HepG2 (cell line): ENCODE results near the gene LANCL1. TPM values are rescaled to one million over a fixed set of nuclear protein-coding genes. Genes with fewer than 3 reads are reported as not detected.

Experiments
- BCL6 ChIP-seq: IDR thresholded peaks from 2 replicates; pipeline ENCODE4 v1.6.1; 2016; ENCODE audit warnings: missing genetic modification reagents, missing compliant biosample characterization
- JUN ChIP-seq: sonication (generic); formaldehyde crosslinking; IDR thresholded peaks from 2 replicates; pipeline ENCODE4 v1.4.0; 2020; ENCODE audit warnings: mild to moderate bottlenecking, missing genetic modification reagents
- NPAS2 ChIP-seq: sonication (generic); formaldehyde crosslinking; IDR thresholded peaks from 2 replicates; pipeline ENCODE4 v1.8.0; 2022; ENCODE audit warnings: mild to moderate bottlenecking, missing genetic modification reagents, borderline replicate concordance
- NR3C1 ChIP-seq: sonication (generic); formaldehyde crosslinking; IDR thresholded peaks from 2 replicates; pipeline ENCODE4 v1.4.0; 2020; ENCODE audit warnings: missing genetic modification reagents
- REPIN1 ChIP-seq: sonication (generic); formaldehyde crosslinking; IDR thresholded peaks from 2 replicates; pipeline ENCODE4 v1.8.0; 2022; ENCODE audit warnings: missing genetic modification reagents, low read depth, mild to moderate bottlenecking, borderline replicate concordance
- ZFP82 ChIP-seq: sonication (generic); formaldehyde crosslinking; IDR thresholded peaks from 2 replicates; pipeline ENCODE4 v1.5.1; 2020; ENCODE audit warnings: mild to moderate bottlenecking, missing genetic modification reagents, borderline replicate concordance
- ZNF101 ChIP-seq: sonication (generic); formaldehyde crosslinking; IDR thresholded peaks from 2 replicates; pipeline ENCODE4 v1.4.0; 2020; ENCODE audit warnings: mild to moderate bottlenecking, low read depth, missing genetic modification reagents, borderline replicate concordance
- ZNF224 ChIP-seq: sonication (generic); formaldehyde crosslinking; IDR thresholded peaks from 2 replicates; pipeline ENCODE4 v1.5.0; 2020; ENCODE audit warnings: mild to moderate bottlenecking, missing genetic modification reagents
- ZNF260 ChIP-seq: sonication (generic); formaldehyde crosslinking; IDR thresholded peaks from 2 replicates; pipeline ENCODE4 v1.4.0; 2020; ENCODE audit warnings: missing genetic modification reagents, low read depth, mild to moderate bottlenecking, borderline replicate concordance
- ZNF382 ChIP-seq: sonication (generic); formaldehyde crosslinking; IDR thresholded peaks from 2 replicates; pipeline ENCODE4 v1.5.0; 2020; ENCODE audit warnings: missing genetic modification reagents, mild to moderate bottlenecking, borderline replicate concordance
- ZNF431 ChIP-seq: sonication (generic); formaldehyde crosslinking; IDR thresholded peaks from 2 replicates; pipeline ENCODE4 v1.9.0; 2022; ENCODE audit warnings: missing genetic modification reagents, low read depth, mild to moderate bottlenecking, borderline replicate concordance
- ZNF552 ChIP-seq: sonication (generic); formaldehyde crosslinking; IDR thresholded peaks from 2 replicates; pipeline ENCODE4 v1.9.0; 2022; ENCODE audit warnings: missing genetic modification reagents, mild to moderate bottlenecking, borderline replicate concordance
- ZSCAN29 ChIP-seq: sonication (generic); formaldehyde crosslinking; conservative IDR thresholded peaks from 2 replicates; pipeline ENCODE4 v1.4.0; 2020; ENCODE audit warnings: mild to moderate bottlenecking, missing genetic modification reagents
- polyA plus RNA-seq, 8 experiments: library from polyadenylated mRNA; depleted of rRNA in 3 of 8; stranded (reverse) in 7 of 8; unstranded in 1 of 8; fragments of >200 nt; fragmentation: Illumina TruSeq in 4 of 8; extraction: Trizol in 4 of 8; gene quantifications; 2 replicates each; pipeline versions ENCODE4 v1.2.1 to v1.2.3, GENCODE V29; 2011 to 2016; ENCODE audit warnings: low read depth in 4 of 8, missing spikeins in 1 of 8, mixed read lengths in 1 of 8; ENCODE audit not compliant: insufficient read depth in 1 of 8
- total RNA-seq, 5 experiments: library from RNA; depleted of rRNA; stranded (reverse); fragments of >200 nt; fragmentation: Illumina TruSeq; extraction: Trizol; gene quantifications; 2 replicates each; pipeline ENCODE4 v1.2.3, GENCODE V29; 2016; ENCODE audit warnings: low read depth in 1 of 5
- TF ChIP-seq, protein P1 (sequence below): sonication (generic); formaldehyde crosslinking; IDR thresholded peaks from 2 replicates; pipeline ENCODE4 v1.9.0; 2021; ENCODE audit warnings: missing genetic modification reagents, borderline replicate concordance
- TF ChIP-seq, protein P2 (sequence below): sonication (generic); formaldehyde crosslinking; IDR thresholded peaks from 2 replicates; pipeline ENCODE4 v1.5.1; 2020; ENCODE audit warnings: mild to moderate bottlenecking, moderate library complexity, missing genetic modification reagents
- TF ChIP-seq, protein P3 (sequence below): sonication (generic); formaldehyde crosslinking; IDR thresholded peaks from 2 replicates; pipeline ENCODE4 v1.9.0; 2021; ENCODE audit warnings: missing genetic modification reagents, borderline replicate concordance
- TF ChIP-seq, protein P4 (sequence below): sonication (generic); formaldehyde crosslinking; IDR thresholded peaks from 2 replicates; pipeline ENCODE4 v1.5.0; 2020; ENCODE audit warnings: mild to moderate bottlenecking, low read depth, missing genetic modification reagents, borderline replicate concordance
- TF ChIP-seq, protein P5 (sequence below): sonication (generic); formaldehyde crosslinking; IDR thresholded peaks from 2 replicates; pipeline ENCODE4 v1.4.0; 2020; ENCODE audit warnings: missing genetic modification reagents, low read depth, mild to moderate bottlenecking, borderline replicate concordance

Gene LANCL1
- total and polyA plus RNA-seq, 2 of the 13 experiments (the other 11 are each of a cell fraction or from before 2014, with no cell fraction given) = 53.5 to 67.7 TPM

DNA sequence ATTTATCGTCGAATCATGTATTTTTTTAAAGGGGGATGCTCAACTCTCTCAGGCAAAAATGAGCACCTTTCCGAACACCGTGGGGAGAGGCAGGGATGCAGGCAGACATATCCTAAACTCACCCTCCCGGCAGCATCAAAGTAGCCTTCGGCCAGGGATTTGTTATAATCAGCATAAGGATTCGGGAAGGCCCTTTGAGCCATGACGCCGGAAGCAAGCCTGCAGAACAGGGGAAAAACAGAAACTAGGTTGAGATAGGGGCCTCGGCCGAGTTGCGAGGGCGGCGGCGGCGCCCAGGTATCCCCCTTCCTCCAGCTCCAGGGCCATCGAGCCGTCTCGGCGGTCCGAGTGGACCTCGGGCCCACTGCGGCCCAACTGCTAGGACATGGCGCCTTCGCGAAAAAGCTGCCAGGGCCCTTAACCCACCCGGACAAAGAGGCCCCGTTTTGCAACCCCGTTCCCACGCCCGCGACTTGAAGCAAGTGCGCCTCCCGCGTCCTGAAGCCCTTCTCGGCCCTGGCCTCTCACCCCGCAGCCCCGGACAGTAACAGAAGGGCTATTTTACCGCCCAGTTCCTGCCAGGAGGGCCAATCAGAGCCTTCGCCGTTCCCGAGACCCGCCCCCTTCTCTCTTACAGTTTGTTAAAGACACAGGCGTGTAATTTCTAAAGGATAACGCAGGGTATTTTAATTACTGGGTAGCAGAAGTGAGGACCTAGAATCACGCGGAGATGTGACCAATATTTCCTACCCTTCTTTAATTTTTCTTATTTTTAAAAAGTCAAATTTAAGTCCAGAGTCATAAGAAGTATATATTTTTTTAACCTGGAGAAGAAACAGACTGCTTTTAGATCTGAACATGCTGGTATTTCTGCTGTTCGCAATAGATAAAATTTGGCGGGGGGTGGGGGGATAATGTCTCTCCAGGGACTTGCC is at the start of gene LANCL1 (continued):
- TF ChIP-seq, protein P1, sequence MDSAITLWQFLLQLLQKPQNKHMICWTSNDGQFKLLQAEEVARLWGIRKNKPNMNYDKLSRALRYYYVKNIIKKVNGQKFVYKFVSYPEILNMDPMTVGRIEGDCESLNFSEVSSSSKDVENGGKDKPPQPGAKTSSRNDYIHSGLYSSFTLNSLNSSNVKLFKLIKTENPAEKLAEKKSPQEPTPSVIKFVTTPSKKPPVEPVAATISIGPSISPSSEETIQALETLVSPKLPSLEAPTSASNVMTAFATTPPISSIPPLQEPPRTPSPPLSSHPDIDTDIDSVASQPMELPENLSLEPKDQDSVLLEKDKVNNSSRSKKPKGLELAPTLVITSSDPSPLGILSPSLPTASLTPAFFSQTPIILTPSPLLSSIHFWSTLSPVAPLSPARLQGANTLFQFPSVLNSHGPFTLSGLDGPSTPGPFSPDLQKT (CRISPR knock-in tag) = peak; percentile 56; the same call in 1 of the 2 replicates
- TF ChIP-seq JUN (CRISPR knock-in tag) = no peak
- TF ChIP-seq, protein P2, sequence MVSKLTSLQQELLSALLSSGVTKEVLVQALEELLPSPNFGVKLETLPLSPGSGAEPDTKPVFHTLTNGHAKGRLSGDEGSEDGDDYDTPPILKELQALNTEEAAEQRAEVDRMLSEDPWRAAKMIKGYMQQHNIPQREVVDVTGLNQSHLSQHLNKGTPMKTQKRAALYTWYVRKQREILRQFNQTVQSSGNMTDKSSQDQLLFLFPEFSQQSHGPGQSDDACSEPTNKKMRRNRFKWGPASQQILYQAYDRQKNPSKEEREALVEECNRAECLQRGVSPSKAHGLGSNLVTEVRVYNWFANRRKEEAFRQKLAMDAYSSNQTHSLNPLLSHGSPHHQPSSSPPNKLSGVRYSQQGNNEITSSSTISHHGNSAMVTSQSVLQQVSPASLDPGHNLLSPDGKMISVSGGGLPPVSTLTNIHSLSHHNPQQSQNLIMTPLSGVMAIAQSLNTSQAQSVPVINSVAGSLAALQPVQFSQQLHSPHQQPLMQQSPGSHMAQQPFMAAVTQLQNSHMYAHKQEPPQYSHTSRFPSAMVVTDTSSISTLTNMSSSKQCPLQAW (CRISPR knock-in tag) = peak; percentile 73
- no peak for TF ChIP-seq ZSCAN29 (CRISPR knock-in tag)
- no peak for TF ChIP-seq ZFP82 (CRISPR knock-in tag)
- TF ChIP-seq, protein P3, sequence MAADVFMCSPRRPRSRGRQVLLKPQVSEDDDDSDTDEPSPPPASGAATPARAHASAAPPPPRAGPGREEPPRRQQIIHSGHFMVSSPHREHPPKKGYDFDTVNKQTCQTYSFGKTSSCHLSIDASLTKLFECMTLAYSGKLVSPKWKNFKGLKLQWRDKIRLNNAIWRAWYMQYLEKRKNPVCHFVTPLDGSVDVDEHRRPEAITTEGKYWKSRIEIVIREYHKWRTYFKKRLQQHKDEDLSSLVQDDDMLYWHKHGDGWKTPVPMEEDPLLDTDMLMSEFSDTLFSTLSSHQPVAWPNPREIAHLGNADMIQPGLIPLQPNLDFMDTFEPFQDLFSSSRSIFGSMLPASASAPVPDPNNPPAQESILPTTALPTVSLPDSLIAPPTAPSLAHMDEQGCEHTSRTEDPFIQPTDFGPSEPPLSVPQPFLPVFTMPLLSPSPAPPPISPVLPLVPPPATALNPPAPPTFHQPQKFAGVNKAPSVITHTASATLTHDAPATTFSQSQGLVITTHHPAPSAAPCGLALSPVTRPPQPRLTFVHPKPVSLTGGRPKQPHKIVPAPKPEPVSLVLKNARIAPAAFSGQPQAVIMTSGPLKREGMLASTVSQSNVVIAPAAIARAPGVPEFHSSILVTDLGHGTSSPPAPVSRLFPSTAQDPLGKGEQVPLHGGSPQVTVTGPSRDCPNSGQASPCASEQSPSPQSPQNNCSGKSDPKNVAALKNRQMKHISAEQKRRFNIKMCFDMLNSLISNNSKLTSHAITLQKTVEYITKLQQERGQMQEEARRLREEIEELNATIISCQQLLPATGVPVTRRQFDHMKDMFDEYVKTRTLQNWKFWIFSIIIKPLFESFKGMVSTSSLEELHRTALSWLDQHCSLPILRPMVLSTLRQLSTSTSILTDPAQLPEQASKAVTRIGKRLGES (CRISPR knock-in tag) = no peak
- peak; percentile 80; the same call in 1 of the 2 replicates for TF ChIP-seq REPIN1
- no peak for TF ChIP-seq NR3C1 (CRISPR knock-in tag)
- no peak for TF ChIP-seq ZNF552 (CRISPR knock-in tag)
- TF ChIP-seq ZNF101 = no peak
- TF ChIP-seq NPAS2 (CRISPR knock-in tag) = no peak
- peak; percentile 63; the same call in 1 of the 2 replicates for TF ChIP-seq ZNF224
- TF ChIP-seq, protein P4, sequence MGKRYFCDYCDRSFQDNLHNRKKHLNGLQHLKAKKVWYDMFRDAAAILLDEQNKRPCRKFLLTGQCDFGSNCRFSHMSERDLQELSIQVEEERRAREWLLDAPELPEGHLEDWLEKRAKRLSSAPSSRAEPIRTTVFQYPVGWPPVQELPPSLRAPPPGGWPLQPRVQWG (CRISPR knock-in tag) = no peak
- TF ChIP-seq BCL6 = 0 out of 2 replicates have a peak, but pooled peaks have one; percentile 16
- TF ChIP-seq, protein P5, sequence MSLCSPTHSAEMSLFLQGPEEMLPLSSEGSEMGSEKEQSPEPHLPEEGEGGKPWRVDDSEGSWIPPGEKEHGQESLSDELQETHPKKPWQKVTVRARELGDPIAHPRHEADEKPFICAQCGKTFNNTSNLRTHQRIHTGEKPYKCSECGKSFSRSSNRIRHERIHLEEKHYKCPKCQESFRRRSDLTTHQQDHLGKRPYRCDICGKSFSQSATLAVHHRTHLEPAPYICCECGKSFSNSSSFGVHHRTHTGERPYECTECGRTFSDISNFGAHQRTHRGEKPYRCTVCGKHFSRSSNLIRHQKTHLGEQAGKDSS (CRISPR knock-in tag) = no peak; the same call in 1 of the 2 replicates
- no peak for TF ChIP-seq ZNF260 (CRISPR knock-in tag)
- TF ChIP-seq ZNF382 (CRISPR knock-in tag) = no peak
- peak; percentile 45; the same call in 1 of the 2 replicates for TF ChIP-seq ZNF431
